Erythroblast (primary cell): ENCODE data around the gene CLSTN1.

Experiments used
- GATA1 ChIP-seq: IDR thresholded peaks from 2 replicates; pipeline ENCODE4 v1.6.1; 2011; ENCODE audit warnings: low read depth, mild to moderate bottlenecking, control low read depth, low read length, moderate library complexity
- POLR2A ChIP-seq: IDR thresholded peaks from 2 replicates; pipeline ENCODE4 v1.6.1; 2011; ENCODE audit warnings: mild to moderate bottlenecking, low read length

DNA sequence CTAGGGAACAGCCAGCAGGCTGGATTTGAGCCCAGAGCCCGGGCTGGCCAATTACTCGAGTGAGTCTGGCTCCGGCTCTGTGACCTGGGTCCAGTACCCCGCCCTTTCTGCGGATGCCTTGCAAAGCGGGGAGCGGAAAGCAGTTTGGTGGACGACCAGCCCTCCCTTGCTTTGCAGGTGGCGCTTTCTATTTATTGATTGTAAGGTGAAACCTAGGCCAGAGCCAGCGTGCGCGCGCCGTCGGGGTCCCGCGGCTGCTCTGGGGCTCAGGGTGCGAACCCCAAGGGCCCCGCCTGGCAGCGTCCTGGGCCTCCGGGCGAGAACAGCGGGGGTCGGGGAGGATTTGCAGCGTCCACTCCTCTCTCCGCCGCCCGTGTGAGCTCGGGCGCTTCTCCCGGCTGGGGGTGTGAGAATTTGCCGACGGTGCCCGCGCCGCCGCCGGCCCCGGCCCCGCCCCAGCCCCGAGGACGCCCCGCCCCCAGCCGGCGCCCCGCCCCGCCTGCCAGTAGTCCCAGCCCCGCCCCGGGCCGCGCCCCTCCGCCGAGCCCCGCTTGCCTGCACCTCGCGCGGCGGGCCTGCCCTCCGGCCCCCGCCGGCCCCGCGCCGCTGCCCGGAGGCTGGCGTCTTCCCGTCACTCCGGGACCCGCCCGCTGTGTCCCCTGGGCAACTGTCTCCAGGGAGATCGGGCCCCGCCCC, 134.6 kb downstream of the CLSTN1 start:
- no peak for TF ChIP-seq POLR2A
- no peak for TF ChIP-seq GATA1
